ENCODE data around the gene APAF1. TPM values are rescaled to one million over a fixed set of nuclear protein-coding genes. Genes with fewer than 3 reads are reported as not detected.

The APAF1 gene
- total RNA-seq, 1 donor from 2014 or later = 28.3 TPM

Other genes with a start within 250 kb of the APAF1 start
- 361 and 384 TPM in 2 replicates for gene TMPO, start 129.7 kb upstream of the APAF1 start, total RNA-seq
- 619 and 622 TPM in 2 replicates for gene SLC25A3, start 51.6 kb upstream of the APAF1 start, total RNA-seq
- 39.9 and 41.1 TPM in 2 replicates for gene IKBIP, start 502 bp upstream of the APAF1 start, total RNA-seq